Raji (cell line): ENCODE data around the gene CD86.

Experiments used
- POLR2A ChIP-seq: IDR thresholded peaks from 2 replicates; pipeline ENCODE4 v1.6.1; 2011; ENCODE audit warnings: low read depth, low read length, control low read depth; ENCODE audit not compliant: insufficient read depth

The CD86 gene

GRCh38 chr3:122078235-122078935 lies 23.2 kb downstream of the CD86 start:
- TF ChIP-seq POLR2A: no peak

GRCh38 chr3:122079524-122080206 lies 24.5 kb downstream of the CD86 start:
- TF ChIP-seq POLR2A: no peak

- TF ChIP-seq POLR2A: no peak
Observed at GRCh38 chr3:122080207-122080587, 25.0 kb downstream of the CD86 start.

GRCh38 chr3:122081543-122082247 lies 26.5 kb downstream of the CD86 start:
- TF ChIP-seq POLR2A: no peak

- no peak for TF ChIP-seq POLR2A
Observed at GRCh38 chr3:122082357-122082756, 27.2 kb downstream of the CD86 start.

- TF ChIP-seq POLR2A: no peak
Observed at GRCh38 chr3:122084799-122085198, 29.6 kb downstream of the CD86 start.

GRCh38 chr3:122085673-122086072 lies 30.5 kb downstream of the CD86 start:
- TF ChIP-seq POLR2A: no peak

GRCh38 chr3:122088531-122088930 lies 33.4 kb downstream of the CD86 start:
- TF ChIP-seq POLR2A: no peak

- TF ChIP-seq POLR2A: no peak
Observed at GRCh38 chr3:122091602-122092295, 36.6 kb downstream of the CD86 start.

GRCh38 chr3:122092460-122093165 lies 37.5 kb downstream of the CD86 start:
- TF ChIP-seq POLR2A: no peak

GRCh38 chr3:122094125-122094524 lies 39.0 kb downstream of the CD86 start:
- TF ChIP-seq POLR2A: no peak

- no peak for TF ChIP-seq POLR2A
Observed at GRCh38 chr3:122094693-122095092, 39.5 kb downstream of the CD86 start.

GRCh38 chr3:122097141-122097540 lies 42.0 kb downstream of the CD86 start:
- TF ChIP-seq POLR2A: no peak

- TF ChIP-seq POLR2A: no peak
Observed at GRCh38 chr3:122098611-122099010, 43.4 kb downstream of the CD86 start.

- no peak for TF ChIP-seq POLR2A
Observed at GRCh38 chr3:122099255-122099654, 44.1 kb downstream of the CD86 start.

- no peak for TF ChIP-seq POLR2A
Observed at GRCh38 chr3:122100083-122100482, 44.9 kb downstream of the CD86 start.
